ENCODE data around the gene AZU1.

The AZU1 gene

DNA sequence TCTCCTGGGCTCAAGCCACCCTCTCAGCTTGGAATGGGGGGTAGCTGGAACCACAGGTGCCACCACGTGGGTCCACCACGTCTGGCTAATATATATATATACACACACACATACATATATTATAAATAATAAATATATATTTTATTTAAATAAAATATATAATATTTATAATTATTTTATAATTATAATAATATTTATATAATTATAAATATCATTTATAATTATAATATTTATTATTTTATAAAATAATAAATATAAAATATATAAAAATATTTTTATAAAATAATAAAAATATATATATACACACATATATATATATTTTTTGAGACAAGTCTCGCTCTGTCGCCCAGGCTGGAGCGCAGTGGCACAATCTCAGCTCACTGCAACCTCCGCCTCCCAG lies 26.9 kb downstream of the AZU1 start:
- no peak for DNase-seq (ENCODE audit: low read depth, low spot score)

DNA sequence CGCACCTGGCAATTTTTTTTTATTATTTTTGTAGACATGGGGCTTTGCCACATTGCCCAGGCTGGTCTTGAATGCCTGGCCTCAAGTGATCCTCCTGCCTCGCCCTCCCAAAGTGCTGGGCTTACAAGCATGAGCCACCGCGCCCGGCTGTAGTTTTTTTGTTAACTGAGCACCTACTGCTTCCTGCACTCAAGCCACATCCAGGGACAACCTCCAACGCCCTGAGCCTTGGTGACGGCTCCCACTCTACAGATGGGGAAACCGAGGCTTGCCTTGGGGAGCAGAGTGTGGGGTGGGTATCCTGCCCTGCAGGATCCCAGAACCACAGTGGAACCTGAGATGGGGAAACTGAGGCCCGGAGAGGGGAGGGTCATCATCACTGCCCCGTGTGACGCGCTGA lies 27.5 kb downstream of the AZU1 start:
- DNase-seq (ENCODE audit: low read depth, low spot score): no peak

DNA sequence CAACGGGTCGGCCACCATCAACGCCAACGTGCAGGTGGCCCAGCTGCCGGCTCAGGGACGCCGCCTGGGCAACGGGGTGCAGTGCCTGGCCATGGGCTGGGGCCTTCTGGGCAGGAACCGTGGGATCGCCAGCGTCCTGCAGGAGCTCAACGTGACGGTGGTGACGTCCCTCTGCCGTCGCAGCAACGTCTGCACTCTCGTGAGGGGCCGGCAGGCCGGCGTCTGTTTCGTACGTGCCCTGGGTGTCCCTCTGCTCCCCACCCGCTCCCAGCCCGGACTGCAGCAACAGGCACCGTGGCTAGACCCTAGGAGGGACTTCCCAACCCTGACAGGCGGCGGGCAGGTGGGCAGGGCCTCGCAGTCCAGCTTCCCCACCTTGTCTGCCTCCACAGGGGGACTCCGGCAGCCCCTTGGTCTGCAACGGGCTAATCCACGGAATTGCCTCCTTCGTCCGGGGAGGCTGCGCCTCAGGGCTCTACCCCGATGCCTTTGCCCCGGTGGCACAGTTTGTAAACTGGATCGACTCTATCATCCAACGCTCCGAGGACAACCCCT lies 28.0 kb downstream of the AZU1 start:
- DNase-seq (ENCODE audit: low read depth, low spot score): no peak

DNA sequence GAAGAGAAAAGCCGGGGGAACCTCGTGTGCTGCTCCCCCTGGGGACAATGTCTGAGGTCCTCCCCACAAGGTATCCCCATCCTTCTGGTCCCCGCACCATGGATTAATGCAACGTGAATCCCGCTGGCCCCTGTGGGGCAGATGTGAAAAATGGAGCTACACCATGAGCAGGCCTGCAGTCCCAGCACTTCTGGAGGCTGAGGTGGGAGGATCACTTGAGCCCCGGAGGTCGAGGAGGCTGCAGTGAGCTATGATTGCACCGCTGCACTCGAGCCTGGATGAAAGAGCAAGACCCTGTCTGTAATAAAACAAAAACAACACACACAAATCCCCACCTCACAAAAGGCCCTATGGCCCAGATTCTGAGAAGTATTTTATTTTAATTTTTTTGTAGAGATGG lies 30.6 kb downstream of the AZU1 start:
- no peak for DNase-seq (ENCODE audit: low read depth, low spot score)

DNA sequence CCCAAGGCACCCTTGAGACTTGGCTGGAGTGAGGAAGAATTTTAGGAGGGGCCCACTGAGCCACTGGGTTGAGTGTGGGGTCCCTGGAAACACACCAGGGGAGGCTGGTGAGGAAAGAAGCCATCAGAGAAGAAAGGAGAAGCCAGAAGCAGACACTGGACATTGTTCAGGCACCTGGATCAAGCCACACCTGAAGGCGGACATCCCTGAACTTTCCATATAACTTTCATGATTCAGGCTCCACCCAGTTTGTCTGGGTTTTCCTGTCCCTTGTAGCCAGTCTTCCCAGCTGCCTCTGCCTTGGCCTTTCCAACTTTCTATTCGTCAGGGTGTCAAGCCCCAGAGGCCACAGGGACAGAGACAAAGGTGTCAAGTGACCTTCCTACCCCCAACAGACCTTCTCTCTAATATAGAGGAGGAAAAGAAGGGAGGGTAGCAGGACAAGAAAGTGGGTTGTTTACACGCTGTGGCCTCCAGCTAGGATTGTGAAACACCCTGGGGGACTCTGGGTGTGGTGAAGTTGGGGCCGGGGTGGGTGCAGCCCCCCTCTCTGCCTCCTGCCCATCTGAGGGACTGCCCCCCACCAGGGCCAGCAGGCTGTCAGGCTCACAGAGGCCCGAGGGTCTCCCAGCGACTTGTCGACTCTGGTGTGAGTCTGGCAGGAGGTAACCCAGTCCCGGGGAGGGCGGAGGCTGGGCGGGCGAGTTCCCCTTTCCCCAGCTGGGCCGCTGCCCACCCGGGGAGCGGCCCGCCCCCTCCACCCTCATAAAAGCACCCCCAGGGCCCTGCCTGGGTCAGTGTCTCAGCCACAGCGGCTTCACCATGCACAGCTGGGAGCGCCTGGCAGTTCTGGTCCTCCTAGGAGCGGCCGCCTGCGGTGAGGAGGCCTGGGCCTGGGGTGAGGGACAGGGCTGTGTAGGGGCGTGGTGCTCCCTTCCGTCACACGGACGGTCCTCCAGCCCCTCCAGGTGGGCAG lies 31.5 kb downstream of the AZU1 start, which contains the start of gene CFD:
Gene CFD, plus strand, starts transcription at position 797 of the 976 bp plus-strand sequence. Its CDS starts 26 bp downstream, at position 823.
- no peak for DNase-seq (ENCODE audit: low read depth, low spot score)

DNA sequence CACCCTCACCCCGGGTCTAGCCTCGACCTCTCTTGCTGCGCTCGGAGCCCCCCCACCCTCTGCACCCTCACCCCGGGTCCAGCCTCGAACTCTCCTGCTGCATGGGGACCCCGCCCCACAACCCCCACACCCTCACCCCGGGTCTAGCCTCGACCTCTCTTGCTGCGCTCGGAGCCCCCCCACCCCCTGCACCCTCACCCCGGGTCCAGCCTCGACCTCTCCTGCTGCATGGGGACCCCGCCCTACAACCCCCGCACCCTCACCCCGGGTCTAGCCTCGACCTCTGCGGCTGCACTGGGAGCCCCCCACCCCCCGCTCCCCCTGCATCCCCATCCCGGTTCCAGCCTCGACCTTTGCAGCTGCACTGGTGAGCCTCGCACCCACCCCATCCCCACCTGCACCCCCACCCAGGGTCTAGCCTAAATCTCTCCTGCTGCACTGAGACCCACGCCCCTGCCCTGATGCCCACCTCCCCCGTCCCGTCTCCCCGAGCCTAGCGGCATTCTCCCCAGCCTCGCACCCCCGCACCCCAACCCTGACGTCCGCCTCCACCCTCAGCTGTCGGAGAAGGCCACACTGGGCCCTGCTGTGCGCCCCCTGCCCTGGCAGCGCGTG lies 33.6 kb downstream of the AZU1 start:
- DNase-seq (ENCODE audit: low read depth, low spot score): no peak

DNA sequence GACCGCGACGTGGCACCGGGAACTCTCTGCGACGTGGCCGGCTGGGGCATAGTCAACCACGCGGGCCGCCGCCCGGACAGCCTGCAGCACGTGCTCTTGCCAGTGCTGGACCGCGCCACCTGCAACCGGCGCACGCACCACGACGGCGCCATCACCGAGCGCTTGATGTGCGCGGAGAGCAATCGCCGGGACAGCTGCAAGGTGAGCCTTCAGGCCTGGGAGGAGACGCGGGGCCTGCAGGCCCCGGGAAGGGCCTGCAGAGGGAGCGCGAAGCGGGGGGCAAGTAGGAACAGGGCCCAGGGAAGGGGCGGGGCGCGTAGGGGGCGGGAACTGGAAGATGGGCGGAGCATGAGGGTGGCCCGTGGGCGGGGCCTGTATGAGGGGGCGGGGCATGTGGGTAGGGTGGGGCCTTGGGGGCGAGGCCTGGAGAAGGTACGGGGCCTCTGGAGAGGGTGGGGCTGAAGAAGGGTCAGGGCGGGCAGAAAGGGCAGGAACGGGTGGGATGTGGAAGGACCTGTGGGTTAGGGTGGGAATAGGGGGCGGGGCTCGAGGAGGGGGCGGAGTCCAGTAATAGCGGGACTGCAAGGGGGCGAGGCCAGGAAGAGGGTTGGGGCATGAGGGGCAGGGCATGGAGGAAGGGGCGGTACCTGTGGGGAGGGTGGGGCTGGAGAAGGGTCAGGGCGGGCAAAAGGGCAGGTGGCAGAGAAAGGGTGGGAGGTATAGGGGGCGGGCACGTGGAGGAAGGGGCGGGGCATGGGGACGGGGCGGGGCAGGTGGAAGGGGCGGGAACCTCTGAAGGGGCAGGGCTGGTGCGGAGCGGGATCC lies 34.3 kb downstream of the AZU1 start:
- no peak for DNase-seq (ENCODE audit: low read depth, low spot score)

DNA sequence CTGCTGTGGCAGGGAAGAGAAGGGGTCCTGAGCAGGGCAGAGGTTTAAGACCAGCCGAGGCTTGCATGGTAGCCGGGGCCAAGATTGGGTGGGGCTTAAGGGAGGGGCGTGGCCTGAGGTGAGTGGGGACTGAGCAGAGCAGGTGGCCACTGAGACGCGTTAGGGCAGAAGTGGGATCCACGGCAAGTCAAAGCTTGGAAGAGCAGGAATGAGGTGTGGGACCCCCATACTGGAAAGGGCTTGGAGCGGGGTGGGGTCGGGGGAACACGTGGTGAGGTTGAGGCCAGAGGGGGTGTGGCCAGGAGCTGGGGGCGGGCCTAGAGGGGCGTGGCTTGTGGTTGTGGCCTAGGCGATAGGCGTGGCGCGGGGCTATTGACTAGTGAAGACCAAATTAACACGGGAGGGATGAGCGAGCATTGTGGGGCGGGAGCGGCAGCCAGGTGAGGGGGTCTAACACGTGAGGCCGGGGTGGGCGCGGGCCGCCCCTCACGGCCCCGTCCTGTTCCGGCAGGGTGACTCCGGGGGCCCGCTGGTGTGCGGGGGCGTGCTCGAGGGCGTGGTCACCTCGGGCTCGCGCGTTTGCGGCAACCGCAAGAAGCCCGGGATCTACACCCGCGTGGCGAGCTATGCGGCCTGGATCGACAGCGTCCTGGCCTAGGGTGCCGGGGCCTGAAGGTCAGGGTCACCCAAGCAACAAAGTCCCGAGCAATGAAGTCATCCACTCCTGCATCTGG lies 35.1 kb downstream of the AZU1 start:
- DNase-seq (ENCODE audit: low read depth, low spot score): no peak

DNA sequence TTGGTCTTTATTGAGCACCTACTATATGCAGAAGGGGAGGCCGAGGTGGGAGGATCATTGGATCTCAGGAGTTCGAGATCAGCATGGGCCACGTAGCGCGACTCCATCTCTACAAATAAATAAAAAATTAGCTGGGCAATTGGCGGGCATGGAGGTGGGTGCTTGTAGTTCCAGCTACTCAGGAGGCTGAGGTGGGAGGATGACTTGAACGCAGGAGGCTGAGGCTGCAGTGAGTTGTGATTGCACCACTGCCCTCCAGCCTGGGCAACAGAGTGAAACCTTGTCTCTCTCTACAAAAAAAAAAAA lies 35.6 kb downstream of the AZU1 start:
- no peak for DNase-seq (ENCODE audit: low read depth, low spot score)

DNA sequence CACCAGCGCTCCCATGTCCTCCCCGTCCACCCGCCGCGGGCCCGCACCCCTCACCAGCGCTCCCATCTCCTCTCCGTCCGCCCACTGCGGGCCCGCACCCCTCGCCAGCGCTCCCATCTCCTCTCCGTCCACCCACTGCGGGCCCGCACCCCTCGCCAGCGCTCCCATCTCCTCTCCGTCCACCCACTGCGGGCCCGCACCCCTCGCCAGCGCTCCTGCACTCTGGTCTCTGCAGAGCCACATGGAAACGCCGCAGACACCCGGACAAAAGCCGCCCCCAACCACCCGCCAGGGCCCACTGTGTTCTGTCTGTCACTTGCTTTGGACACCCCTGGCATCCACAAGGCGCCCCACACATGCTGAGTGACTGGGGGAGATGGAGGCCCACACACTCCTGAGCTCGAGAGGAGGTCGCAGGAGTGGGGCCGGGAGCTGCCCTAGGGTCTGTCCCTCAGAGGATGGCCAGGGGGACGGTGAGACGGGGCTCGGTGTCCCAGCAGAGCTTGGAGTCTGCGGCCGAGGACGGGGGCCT lies 39.2 kb downstream of the AZU1 start:
- no peak for DNase-seq (ENCODE audit: low read depth, low spot score)

DNA sequence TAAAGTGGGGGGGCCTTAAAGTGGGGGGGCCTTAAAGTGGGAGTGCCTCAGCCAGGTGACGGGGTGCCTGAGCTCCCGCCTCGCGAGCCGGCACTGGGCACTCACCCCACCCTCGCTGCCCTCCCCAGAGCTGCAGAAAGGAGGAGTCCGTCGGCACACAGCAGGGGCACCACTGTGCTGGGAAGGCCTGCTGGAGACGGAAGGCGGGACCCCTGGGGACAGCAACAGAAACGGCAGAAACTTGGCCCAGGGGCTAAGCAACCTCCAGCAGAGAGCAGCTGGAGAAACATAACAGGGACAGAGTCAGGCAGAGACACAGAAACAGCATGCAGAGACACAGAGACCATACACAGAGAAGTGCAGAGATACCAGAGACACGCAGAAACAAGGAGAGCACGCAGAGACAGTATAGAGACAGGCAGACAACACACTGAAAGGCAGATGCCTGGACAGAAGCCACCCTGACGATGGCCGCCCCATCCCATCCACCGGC lies 39.7 kb downstream of the AZU1 start:
- DNase-seq (ENCODE audit: low read depth, low spot score): peak; percentile 92

DNA sequence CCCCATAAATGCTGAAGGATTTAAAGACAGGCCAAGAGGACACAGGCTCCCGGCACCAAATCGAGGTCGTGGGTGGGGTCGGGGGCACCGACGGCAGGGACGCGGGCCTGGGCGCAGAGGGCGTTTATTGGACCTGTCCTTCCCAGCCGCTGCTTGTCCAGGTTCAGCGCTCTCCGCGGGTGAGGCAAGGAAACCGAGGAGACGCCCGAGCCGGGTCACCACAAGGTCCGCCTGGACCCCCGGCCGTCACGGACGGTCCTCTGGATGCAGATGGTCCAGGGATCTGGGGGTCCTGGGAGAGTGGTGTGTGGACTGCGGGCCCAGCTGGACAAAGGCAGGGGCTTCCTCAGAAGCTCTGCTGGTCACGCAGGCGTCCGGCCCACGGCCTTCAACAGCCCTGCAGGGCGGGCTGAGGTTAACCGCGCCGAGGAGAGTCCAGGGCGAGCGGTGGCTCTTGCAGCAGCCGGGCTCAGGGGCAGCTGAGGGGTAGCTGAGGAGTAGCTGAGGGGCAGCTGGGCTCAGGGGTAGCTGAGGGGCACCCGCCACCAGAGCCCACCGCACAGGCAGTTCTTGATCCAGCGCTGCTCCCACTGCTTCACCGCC lies 40.3 kb downstream of the AZU1 start:
- no peak for DNase-seq (ENCODE audit: low read depth, low spot score)

DNA sequence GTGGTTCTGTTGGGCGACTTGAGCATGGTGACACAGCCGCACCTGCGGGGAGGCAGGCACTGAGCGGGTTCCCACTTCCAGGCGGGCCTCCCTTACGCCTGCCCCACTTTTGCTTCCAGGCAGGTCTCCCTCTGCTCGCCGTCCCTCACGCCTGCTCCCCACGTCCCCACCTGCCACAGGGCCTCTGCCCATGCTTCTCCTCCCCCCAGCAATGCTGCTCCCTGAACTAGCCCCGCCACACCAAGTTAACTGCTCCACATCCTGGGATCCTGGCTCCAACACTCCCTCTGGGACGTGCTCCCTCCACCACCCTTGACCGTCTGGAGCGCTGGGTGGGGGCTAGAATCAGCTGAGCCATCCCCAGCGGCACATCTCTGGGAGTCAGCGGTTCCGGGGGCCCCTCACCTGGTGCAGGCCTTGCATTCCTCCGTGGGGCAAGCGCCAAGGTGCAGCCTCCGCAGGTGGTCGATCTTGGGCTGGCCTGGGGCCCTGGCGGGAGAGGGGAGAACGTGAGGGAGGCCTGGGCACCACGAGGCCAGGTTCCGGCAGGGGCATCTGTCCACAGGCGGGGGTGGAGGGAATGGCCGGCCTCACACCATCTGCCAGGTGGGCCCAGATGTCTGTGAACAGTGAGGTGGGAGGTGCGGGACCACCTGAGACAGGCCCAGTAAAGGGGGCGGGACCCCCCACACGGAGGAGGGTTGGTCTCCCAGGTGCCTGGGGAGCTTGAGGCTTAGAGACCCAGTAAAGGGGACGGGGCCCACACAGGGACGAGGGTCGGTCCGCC lies 41.0 kb downstream of the AZU1 start:
- DNase-seq (ENCODE audit: low read depth, low spot score): no peak

DNA sequence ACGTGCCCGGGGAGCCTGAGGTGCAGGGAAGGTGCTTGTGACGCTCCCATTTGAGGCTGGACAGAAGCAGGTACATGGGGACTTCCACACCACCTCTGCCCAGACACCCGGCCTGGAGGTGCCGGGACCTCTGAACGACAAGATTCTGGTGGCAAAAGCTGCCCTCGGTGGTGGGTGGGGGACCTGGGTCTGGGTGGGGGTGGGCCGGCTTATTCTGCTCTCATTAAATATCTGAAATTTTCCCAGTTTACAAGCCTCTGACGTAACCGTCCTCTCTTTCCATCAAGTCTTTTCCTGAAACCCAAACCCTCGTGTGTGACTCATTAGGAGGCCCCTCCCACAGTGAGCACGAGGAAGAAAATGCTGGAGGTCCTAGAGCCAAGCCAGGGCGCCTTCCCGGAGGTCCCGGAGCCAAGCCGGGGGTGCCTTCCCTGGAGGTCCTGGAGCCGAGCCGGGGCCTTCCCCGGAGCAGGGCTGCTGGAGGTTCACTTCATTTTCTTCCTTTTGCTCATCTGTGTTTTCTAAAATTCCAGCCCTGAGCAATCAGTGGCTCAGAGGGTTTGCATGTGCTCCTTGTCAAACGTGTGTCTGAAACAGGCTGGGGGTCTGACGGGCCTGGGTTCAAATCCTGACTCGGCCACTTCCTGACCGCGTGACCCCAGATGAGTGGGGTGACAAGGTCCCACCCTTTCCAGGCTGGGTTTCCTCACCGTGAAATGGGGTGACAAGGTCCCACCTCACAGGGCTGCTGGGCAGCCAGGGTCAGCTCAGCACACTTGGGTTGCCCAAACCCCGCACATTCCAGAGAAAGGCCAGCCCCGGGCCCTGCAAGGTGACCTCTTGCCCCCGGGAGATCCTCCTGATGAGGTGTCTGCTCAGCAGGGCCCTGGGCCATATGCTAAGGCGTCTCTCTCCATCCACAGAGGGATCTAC lies 41.9 kb downstream of the AZU1 start:
- DNase-seq (ENCODE audit: low read depth, low spot score): peak; percentile 80

DNA sequence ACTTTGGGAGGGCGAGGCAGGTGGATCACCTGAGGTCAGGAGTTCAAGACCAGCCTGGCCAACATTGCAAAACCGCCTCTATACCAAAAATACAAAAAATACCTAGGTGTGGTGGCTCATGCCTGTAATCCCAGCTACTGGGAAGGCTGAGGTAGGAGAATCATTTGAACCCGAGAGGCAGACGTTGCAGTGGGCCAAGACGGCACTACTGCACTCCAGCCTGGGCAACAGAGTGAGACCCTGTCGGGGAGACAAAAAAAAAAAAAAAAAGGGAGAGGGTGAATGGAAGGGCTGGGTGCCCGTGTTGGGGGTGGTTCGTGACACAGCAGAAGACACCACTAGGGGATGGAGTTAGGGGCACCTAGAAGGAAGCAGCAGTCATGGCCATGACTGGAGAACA lies 42.7 kb downstream of the AZU1 start:
- DNase-seq (ENCODE audit: low read depth, low spot score): no peak

DNA sequence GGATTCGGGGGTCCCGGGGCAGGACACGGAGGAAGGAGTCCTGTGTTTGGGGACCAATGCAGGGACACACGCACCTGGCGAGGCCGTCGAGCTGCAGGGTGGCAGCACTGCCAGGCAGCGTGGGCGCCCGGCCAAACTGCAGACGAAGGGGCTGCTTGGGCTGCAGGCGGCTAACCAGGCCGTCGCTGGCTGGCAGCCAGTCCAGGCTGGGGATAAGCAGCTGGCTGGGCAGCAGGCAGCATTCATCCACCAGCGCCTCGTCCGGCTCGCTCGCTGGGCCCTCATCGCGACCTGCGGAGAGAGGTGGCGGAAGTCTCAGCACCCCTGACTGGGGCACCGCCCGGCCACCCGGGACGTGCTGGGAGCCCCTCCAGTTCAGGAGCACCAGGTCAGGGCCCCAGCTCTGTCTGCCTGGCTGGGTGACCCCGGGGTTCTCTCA lies 43.3 kb downstream of the AZU1 start:
- DNase-seq (ENCODE audit: low read depth, low spot score): no peak

DNA sequence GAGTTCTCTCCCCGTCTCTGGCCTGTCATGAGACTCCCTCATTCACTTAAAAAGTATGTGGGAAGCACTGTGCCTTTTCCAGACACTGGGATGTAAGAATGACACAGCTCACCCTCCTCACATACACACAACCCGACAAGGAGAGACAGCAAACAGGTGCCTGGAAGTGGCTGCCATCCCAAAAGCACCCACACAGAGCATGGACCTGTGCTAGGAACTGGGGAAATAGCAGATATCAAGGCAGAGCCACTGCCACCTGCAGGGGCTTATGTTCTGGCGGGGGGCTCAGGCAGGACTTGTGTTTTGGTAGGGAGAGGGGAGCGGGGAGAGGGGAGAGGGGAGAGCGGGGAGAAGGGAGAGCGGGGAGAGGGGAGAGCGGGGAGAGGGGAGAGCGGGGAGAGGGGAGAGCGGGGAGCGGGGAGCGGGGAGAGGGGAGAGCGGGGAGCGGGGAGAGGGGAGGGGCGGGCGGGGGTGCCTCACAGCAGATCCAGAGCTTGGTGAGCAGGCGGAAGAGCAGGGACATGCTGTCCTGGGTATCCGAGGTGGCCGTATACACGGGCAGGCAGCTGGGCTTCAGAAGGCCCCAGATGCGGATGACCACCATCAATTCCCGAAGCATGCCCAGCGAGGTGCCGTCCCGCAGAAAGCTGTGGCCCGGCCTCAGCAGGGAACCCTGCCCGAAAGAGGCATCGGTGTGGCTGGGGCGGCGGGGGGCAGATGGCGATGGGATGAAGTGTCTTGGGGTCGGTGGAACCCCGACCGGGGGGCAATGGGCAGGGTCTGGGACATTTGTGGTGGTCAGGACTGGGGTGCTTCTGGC lies 44.0 kb downstream of the AZU1 start:
- DNase-seq (ENCODE audit: low read depth, low spot score): no peak
